Hematopoietic multipotent progenitor cell treated with erythropoietin and hydrocortisone succinate and interleukin-3 and kit ligand, for 6 days (in vitro differentiated cells): ENCODE results near the gene IL1F10.
A peak's percentile ranks its signal among the peaks of the same experiment; 100 is the strongest.

Experiments used
- DNase-seq: peaks from one replicate; pipeline ENCODE4 v3.0.0-alpha.2; 2015

The IL1F10 gene

DNA sequence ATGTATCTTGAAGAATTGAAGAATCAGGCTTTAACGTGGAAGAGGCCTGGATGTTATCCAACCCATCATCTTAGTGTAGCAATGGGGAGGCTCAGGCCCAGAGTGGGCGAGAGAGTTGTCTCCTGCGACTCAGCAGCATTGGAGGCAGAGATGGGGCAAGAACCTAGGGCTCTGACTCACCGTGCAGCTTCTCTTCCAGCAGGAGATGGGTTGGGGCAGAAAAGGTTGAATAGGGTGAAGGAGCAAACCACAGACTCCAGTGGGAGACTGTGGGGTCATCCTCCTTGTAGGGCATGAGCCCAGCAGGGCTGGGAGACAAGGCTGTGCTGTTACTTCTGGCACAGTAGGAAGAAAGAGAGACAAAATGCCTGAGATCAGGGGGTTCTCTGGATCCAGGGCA is 7.4 kb upstream of the IL1F10 start:
- DNase-seq: no peak

DNA sequence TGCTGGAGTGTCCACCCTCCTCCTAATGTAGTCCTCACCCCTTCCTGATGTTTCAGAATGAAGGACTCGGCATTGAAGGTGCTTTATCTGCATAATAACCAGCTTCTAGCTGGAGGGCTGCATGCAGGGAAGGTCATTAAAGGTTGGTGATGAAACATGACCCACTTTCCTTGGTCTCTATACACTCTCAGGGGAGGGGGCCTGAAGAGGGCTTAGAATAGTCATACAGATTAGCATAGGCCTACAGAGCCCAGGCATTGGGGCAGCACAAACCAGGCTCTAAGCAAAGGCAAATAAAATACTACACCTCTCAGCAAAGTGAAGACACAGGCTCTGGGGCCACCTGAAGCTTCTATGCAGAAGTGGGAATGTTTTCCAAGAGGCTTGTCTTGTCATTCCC is 7.0 kb upstream of the IL1F10 start:
- no peak for DNase-seq

DNA sequence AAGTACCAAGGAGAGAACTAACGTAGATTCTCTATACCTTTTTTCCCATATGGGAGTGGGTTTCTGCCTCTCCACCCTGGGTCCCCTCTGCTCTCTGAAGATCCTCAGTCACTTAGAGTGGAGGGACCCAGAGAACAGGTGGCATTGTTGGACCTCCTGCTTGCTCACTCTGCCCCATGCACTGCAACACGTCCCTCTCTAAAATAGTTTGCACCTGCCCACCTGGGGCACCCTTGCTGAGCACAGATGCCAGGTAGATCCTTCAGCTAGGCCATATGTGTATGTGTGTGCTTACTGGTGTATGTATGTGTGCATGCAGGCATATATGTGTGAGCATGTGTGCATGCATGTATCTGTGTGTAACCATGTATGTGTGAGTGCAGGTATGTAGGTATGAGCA is 6.5 kb upstream of the IL1F10 start:
- DNase-seq: no peak

DNA sequence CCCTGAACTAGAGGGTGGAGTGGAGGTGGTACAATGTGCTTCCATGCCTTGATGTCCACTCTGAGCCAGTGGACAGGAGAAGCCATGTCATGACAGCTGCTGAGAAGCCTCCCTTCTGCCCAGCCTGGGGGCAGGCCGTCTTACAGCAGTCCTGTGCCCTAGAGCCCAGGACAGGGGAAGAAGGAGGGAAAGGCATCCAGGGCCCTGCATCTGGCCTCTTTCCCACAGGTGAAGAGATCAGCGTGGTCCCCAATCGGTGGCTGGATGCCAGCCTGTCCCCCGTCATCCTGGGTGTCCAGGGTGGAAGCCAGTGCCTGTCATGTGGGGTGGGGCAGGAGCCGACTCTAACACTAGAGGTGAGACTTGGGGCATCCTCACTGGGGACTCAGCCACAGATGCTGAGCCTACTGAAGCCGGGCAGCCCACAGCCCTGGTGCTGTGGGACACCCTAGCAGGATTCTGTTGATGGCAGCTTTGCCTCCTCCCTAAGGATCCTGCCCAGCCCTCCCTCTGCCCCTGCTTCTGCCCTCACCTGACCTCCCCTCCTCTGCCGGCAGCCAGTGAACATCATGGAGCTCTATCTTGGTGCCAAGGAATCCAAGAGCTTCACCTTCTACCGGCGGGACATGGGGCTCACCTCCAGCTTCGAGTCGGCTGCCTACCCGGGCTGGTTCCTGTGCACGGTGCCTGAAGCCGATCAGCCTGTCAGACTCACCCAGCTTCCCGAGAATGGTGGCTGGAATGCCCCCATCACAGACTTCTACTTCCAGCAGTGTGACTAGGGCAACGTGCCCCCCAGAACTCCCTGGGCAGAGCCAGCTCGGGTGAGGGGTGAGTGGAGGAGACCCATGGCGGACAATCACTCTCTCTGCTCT is 5.6 kb upstream of the IL1F10 start:
- no peak for DNase-seq

DNA sequence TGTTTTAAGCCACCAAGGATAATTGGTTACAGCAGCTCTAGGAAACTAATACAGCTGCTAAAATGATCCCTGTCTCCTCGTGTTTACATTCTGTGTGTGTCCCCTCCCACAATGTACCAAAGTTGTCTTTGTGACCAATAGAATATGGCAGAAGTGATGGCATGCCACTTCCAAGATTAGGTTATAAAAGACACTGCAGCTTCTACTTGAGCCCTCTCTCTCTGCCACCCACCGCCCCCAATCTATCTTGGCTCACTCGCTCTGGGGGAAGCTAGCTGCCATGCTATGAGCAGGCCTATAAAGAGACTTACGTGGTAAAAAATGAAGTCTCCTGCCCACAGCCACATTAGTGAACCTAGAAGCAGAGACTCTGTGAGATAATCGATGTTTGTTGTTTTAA is 3.5 kb upstream of the IL1F10 start:
- no peak for DNase-seq

DNA sequence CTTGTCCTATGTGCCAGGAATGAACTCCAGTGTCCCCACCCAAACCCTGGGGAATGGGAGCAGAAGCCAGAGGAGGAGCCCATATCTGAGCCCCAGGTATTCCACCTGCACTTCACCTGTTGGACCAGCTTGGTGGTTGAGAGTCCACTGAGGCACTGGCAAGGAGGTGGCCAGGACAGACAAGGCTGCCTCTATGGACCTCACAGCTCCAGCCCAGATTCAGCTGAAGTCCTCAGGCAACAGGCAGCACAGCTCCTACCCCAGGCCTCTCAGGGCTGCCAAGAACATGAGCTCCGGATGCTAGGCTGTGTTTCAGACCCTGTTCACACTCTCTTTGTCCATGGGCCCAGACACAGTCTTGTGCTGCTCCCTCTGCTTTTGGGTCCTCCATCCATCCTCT is 2.9 kb upstream of the IL1F10 start:
- DNase-seq: no peak

DNA sequence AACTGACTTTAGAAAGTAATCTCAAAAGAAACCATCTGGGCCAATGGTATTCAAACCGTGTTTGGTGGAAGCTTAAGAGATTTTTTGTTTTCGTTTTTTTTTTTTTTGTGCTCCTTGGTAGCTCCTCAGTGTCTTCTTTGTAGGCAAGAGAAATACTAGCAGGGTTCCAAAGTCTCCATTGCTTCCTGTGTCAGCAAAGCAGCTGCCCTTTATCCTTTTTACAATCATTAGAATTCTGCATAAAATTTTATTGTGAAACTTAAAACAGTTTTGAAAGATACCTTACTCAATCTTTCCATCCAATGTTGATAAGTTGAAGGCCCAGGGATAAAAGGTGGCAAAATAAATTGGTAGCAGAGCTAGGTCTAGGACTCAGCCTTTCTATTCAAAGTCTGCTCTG is 479 bp downstream of the IL1F10 start:
- no peak for DNase-seq

DNA sequence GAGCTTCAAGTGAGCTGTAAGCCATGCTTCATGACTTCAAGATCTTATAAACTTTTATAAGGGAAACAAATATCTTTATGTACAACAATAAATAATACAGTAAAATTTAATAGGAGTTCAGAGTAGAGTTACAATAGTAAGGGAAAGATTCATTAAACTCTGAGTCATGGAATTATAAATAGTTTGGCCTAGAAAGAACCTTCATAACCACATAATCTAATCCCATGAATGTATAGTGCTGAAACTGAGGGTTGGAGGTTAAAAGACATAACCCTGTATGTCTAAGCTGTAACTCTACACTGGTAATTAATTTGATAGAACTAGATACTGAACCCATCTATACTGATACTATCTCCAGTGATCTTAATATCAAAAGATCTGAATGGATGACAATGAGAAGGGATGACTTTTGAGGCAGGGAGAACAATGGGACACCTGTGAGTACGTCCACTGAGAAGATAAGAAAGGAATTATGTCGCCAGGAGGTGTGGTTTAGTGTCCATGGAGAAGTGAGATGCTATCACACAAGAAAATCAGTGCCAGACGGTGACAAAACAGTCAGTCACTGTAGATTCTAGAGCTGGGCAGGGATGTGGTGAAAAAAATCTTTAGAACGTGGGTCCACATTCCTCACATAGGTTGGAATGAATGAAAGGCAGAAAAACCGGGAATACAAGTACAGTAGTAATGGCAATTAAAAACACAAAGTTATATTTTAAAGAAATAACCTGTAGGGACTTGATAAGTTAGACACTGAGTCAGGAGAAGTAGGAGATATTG is 1.1 kb downstream of the IL1F10 start:
- no peak for DNase-seq

DNA sequence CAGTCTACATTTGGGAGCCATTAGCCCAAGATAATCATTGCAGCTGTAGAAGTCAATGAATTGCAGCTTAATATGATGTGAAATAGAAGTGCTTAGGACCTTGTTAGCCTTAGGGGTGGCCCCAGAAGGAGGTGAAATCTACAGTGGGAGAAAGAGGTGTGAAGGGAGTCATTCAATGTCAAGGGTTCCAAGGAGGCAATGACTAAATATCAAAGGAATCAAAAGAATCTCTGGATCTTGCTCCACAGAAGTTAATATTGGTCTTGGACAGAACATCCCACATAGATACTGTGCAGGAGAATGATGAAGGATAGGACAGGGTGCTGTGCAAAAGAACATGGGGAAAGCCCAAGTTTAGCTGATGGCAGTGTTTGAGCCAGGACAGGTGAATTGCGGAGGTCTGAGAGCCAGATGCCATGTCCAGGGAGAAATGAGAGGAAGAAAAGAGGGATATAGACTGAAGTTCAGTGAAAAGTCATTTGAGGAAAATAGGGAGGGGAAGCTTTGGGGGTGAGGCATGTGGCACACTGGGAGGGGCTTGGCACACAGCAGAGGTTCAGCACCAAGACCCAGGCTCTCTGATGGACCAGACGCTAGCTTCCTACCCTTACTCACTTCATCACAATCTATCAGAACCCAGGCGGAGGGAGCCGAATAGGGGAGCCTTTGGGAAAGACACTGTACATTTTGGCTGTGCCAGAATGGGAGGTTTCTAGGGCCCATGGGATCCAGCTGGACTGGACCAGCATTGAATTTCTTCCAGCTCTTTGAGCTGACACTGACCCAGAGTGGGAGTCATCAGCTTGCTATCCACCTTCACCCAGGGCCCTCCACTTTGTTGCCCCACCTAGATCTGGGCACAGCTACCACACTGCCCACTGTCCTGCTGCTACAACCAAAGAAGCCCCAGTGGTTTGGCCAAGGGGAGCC is 2.2 kb downstream of the IL1F10 start:
- no peak for DNase-seq

DNA sequence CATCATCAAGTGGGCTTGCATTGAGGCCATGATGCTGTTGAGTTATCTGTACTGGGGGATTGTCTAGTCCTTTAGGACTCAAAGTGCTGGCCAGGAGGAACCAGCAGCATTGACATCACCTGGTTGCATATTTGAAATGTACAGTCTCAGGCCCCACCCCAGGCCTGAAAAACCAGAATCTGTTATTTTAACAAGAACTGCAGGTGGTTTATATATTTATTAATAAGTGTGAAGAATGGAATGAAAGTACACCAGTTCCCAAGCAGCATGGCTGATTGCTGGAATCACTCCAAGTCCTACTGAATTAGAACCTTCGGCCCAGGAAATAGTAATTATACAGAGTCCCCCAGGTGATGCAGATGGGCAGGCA is 2.8 kb downstream of the IL1F10 start:
- DNase-seq: no peak

DNA sequence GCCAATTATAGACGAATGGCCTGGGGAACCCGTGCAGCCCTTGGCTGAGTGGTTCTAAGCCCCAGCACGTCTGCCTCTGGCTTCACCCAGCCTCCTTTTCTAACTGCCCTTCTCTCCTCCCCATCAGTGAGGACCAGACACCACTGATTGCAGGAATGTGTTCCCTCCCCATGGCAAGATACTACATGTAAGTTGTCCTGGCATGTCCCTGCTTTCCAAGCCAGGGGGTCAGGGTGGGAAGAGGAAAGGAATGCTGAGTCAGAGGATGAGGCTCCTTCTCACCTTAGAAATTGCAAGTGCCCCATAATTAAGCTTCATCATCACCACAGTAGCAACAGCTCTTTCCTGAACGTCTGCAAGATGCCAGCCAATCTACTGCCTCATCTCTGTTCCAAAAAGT is 4.8 kb downstream of the IL1F10 start:
- no peak for DNase-seq

DNA sequence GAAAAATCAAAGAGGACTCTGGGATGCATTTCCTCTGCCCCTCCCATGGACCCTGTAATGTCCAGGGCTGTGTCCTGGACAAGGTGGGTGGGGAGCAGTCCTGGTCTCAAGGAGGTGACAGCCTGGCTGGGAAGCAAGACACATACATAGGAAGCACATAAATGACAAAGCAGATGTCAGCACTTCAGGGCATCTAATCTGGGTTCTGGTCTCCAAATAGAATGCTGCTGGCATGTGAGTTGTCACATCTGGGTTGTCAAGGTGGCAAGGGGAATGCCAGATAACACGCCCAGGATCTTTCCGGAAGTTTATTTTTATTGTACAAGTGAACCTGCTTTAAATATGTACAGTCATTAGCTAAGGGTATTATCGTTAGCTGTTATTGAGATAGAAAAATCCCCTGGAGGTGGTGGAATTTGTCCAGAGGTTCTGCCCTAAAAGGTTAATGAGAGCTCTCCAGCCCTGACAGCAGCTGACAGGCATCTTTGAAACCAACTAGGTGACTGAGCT is 5.6 kb downstream of the IL1F10 start:
- DNase-seq: no peak

DNA sequence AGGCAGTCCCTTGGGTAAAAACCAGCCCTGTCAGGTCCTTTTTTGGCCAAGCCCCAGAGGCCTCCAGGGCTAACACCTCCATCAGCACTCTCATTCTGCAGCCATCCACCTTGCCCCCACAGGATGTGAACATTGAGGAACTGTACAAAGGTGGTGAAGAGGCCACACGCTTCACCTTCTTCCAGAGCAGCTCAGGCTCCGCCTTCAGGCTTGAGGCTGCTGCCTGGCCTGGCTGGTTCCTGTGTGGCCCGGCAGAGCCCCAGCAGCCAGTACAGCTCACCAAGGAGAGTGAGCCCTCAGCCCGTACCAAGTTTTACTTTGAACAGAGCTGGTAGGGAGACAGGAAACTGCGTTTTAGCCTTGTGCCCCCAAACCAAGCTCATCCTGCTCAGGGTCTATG is 7.3 kb downstream of the IL1F10 start:
- DNase-seq: no peak

DNA sequence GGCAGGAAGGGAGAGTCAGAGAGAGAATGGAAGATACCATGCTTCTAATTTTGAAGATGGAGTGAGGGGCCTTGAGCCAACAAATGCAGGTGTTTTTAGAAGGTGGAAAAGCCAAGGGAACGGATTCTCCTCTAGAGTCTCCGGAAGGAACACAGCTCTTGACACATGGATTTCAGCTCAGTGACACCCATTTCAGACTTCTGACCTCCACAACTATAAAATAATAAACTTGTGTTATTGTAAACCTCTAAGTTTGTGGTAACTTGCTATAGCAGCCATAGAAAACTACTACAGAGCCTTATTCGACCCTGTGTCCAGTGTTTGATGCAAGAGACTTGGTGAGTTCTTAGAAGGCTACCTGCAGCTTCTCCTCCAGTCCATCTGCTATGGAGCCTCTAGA is 7.8 kb downstream of the IL1F10 start:
- DNase-seq: no peak

DNA sequence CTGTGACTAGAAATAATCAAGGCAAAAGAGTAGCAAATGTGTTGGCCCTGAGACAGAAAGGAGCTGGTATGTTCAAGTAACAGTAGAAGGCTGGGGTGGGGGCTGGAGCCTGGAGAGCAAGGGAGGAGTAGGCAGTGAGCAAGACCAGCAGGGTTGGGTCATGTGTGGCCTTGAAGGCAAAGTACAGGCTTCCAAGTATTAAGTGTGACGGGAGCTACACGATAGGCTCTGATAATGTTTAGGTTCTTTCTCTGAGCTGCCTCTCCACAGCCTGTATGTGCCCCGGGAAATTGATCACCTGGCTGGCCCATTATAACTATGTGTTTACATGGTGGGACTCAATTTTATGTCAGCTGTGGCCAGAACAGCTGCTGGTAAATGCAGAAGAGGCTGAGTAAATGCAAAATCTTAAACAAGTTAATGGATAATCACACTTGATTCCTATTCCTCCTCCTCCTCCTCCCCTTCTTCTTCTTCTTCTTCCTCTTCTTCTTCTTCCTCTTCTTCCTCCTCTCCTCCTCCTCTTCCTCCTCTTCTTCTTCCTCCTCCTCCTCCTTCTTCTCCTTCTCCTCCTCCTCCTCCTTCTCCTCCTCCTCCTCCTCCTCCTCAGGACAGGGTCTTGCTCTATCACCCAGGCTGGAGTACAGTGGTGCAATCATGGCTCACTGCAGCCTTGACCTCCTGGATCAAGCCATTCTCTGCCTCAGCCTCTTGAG is 9.3 kb downstream of the IL1F10 start:
- DNase-seq: no peak

DNA sequence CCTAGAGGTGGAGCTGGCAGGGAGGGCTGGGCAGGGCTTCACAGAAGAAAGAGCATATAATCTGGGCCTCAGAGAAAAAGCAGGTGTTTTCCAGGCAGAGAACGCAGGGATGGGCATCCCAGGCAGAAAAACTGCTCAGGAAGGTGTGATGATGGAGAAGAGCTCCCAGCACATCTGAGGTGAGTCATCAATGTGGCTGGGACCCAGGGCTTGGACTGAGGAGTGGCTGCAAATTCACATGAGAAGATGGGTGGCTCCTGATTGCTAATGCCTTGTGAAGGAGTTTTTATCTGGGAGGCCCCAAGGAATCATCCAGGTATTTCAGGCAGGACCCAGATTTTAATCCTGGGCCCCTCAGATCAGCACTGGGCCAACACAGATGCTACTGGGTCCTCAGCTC is 10.2 kb downstream of the IL1F10 start:
- DNase-seq: no peak

DNA sequence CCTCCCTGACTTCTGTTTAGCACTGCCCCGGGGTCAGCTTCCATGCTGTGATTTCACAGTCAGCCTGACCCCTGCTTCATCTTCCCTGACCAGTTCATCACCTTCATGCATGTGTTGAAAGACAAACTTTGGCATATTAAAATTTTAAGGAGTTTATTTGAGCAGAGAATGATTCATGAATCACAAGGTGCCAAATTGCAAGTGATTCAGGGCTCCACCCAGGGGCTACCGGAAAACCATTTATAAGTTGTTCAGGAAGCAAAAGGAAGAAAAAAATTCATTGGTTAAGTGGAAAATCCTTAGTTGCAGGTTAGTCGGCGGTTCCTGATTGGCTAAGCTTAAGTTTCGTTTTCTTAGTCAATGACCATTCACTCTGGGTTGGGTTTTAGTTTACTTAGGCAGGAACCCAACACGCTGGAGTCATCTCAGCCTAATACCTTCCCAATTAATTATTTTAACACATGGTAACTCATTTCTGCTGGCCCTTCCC is 10.6 kb downstream of the IL1F10 start:
- no peak for DNase-seq

DNA sequence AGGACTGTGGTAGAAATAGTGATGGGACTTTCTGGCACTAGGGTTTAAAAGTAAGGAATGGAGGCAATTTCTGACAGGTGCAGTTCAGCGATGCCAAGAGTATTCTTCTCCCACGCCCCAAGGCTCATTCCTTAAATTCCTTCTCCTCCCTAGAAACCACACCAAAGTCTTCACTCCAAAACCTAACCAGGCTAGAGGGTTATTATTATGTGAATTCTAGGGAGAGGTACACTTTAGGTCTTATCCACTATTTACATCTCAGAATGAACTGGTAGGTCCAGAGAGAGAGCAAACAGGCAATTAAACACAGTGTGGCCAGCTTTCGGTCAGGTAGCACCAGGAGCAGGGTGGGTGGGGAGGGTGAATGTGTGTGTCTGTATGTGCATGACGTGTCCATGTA is 11.4 kb downstream of the IL1F10 start:
- DNase-seq: no peak

DNA sequence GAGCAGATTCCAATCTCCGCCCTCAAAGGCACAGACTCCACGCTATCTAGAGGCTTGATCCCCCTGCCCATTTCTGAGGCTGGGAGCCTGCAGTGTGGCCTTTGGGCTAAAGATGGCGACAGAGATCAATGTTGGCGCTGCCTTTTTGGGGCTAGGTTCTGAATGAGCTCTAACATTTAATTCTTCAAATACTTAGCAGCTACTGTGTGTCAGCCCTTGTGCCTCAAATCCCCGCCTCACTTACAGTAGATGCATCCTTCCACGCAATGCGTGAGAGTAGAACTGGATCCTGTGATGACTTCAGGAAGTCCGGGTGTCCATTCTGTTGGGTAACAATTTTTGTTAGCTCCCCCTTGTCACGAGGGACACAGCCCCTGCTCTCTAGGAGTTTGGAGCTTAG is 12.4 kb downstream of the IL1F10 start:
- peak; percentile 63 for DNase-seq

DNA sequence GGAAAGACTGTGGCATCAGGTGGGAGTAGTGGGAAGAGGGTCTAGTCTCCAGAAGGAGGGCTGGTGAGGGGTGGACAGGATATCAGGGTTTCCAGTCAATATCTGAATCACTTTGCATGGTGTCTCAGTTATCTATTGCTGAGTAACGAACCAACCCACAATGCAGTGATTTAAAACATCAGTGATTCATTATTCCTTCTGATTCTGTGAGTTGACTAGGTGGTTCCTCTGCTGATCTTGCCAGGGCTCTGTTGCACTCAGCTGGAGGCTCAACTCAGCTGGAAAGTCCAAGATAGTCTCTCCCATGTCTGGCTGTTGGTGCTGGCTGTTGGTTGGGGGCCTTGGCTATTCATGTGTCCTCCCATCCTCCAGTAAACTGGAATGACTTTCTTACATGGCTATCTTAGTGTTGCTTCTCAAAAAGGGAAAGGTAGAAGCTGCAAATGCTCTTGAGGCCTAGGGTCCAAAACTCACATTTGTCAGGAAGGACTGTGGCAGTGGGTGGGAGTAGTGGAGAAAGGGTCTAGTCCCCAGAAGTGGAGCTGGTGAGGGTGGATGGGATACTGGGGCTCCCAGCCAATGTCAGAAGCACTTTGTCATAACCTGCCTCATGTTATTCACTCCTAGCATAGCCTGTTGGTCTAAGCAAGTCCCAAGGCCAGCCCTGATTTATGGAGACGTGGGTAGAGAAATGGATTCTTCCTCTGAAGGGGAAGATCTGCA is 13.9 kb downstream of the IL1F10 start:
- DNase-seq: no peak

DNA sequence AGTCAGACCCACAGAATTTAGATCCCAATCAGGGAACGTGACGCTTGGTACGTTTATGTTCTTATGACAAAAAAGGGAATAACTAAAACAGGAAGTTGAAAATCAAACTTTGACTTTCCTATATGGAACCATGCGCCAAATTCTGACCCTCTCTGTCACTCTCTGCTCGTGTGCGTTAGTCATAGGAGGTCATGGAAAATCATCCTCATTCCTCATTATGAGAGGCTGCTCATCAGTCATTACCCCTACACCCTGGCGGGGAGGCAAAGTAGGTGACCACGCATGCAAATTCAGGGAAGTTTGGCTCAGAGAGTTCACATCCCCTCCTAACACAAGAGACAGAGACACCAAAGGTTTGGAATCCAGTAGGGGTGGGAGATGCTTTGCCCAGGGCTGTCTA is 15.5 kb downstream of the IL1F10 start:
- no peak for DNase-seq
